Measurements from ENCODE around the gene OR52I2.

Gene OR52I2

GRCh38 chr11:4607781-4608666, 26.5 kb downstream of the OR52I2 start, which contains the start of gene TRIM68:
Gene TRIM68, minus strand, starts transcription at chr11:4608231. Its CDS starts 2,727 bp downstream, at chr11:4605504.
- peak; percentile 93 for DNase-seq (ENCODE audit: low read depth)

GRCh38 chr11:4610258-4610935, 28.9 kb downstream of the OR52I2 start:
- DNase-seq (ENCODE audit: low read depth), result no peak

- no peak for DNase-seq (ENCODE audit: low read depth)
These were observed 30.4 kb downstream of the OR52I2 start for GRCh38 chr11:4611986-4612385.

- DNase-seq (ENCODE audit: low read depth), result no peak
These were observed 34.4 kb downstream of the OR52I2 start for GRCh38 chr11:4615856-4616444.

- DNase-seq (ENCODE audit: low read depth), result no peak
These were observed 38.0 kb downstream of the OR52I2 start for GRCh38 chr11:4619514-4619913.

GRCh38 chr11:4626207-4627099, 44.9 kb downstream of the OR52I2 start:
- peak; percentile 28 for DNase-seq (ENCODE audit: low read depth)

- no peak for DNase-seq (ENCODE audit: low read depth)
These were observed 54.6 kb downstream of the OR52I2 start for GRCh38 chr11:4636136-4636535.

GRCh38 chr11:4636962-4637661, 55.6 kb downstream of the OR52I2 start, which contains the start of gene OR51D1:
Gene OR51D1, plus strand, starts transcription at chr11:4637477. Its CDS starts 2,314 bp downstream, at chr11:4639791.
- peak; percentile 32 for DNase-seq (ENCODE audit: low read depth)

- no peak for DNase-seq (ENCODE audit: low read depth)
These were observed 56.1 kb downstream of the OR52I2 start for GRCh38 chr11:4637662-4638047.

GRCh38 chr11:4639931-4640330, 58.4 kb downstream of the OR52I2 start:
- no peak for DNase-seq (ENCODE audit: low read depth)

- DNase-seq (ENCODE audit: low read depth), result no peak
These were observed 60.0 kb downstream of the OR52I2 start for GRCh38 chr11:4641501-4641900.

- no peak for DNase-seq (ENCODE audit: low read depth)
These were observed 60.5 kb downstream of the OR52I2 start for GRCh38 chr11:4642043-4642442.

Measured in GM04504 (cell line).